IPS DF 6.9 (cell line): ENCODE results near the gene MDGA2.
A peak's percentile ranks its signal among the peaks of the same experiment; 100 is the strongest.

ENCODE experiments used
- DNase-seq: peaks from one replicate; pipeline ENCODE4 v3.0.0-alpha.2; 2013; ENCODE audit warnings: low read depth, low spot score
- H3K27ac ChIP-seq: one replicate; pipeline ENCODE4 v1.5.1; 2013; ENCODE audit warnings: low read length, control low read depth
- H3K27me3 ChIP-seq: 2 replicates; pipeline ENCODE4 v1.6.1; 2013; ENCODE audit warnings: mild to moderate bottlenecking, low read length; ENCODE audit not compliant: control insufficient read depth, insufficient read depth
- H3K36me3 ChIP-seq: 2 replicates; pipeline ENCODE4 v1.6.1; 2013; ENCODE audit warnings: low read length; ENCODE audit not compliant: control insufficient read depth, insufficient read depth
- H3K4me1 ChIP-seq: 2 replicates; pipeline ENCODE4 v1.6.1; 2013; ENCODE audit warnings: low read length; ENCODE audit not compliant: control insufficient read depth, insufficient read depth
- H3K4me3 ChIP-seq: 2 replicates; pipeline ENCODE4 v1.5.1; 2013; ENCODE audit warnings: mild to moderate bottlenecking, low read length
- H3K9me3 ChIP-seq: 2 replicates; pipeline ENCODE4 v1.6.1; 2013; ENCODE audit warnings: low read length, inconsistent platforms; ENCODE audit not compliant: control insufficient read depth, insufficient read depth
- WGBS: extraction: QIAGEN DNeasy Blood & Tissue Kit; methylation state at CpG from one replicate; pipeline ENCODE4 v1.1.7; 2013; ENCODE audit warnings: mixed read lengths, missing lambda C conversion rate; ENCODE audit not compliant: insufficient read length, insufficient coverage; 5-methylcytosine and 5-hydroxymethylcytosine counted together

MDGA2 gene

DNA sequence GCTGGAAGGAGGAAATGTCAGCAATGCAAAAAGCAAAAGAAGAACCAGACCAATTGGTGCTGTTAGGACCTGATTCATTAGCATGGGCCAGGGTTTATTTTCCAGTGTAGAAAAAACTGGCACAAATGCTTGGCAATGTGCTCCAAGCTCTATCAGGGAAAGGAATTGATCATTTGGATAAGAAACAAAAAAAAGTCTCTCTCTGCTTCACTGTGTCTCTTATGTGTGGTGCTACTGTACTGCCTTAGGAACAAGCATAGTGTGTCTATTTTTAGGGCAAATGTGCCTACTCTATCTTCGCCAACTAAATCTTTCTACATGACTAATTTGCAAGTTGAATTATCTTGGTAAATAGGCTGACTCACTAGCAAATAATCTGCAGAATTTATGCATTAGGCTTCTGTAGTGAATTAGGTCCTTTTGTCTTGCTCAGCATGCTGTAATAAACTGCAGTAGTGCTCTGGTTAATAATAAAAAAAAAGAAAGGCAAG lies 236.7 kb downstream of the MDGA2 start:
- Histone ChIP-seq H3K36me3 (no peaks in the 10 kb centered on the region), H3K27me3 (no peaks in the 10 kb centered on the region), H3K4me1 (peaks cover 7% of the 10 kb centered on the region; the same call in 1 of the 2 replicates), H3K4me3 (no peak overlapping the region), H3K27ac (no peak overlapping the region), H3K9me3 (no peaks in the 10 kb centered on the region)
- no CpG with 5 or more reads among the region's 1 CpG for WGBS
- DNase-seq: no peak

DNA sequence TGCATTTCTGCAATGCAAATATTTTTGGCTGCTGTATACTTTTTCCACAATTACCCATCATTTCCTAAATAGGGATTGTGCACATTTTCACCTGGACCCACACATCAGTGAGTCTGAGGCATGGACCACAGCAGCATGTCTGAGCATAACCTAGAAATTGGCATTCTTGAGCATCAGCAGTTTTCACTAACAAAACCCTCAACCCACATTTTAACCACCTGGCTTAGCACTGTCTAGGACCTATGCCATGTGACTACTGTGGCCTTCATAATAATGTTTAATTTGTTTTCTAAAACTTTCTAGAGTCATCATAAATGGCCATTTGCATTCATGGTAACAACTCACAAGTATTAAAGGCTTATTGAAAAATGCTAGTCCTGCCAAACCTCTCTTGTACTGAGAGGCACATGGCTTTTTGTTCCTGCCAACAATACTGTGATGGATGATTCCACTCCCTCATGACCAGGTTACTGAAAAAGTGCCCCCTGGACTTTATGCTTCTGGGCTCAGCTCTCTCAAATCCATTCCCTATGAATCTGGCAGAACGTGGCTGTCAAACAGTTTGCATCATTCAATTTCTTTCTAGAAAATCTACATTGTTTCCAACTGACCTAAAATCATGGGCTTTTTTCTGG lies 240.0 kb downstream of the MDGA2 start:
- no peak overlapping the region for H3K4me3 ChIP-seq
- DNase-seq: no peak
- no CpG with 5 or more reads among the region's 1 CpG for WGBS
- H3K27ac ChIP-seq: no peak overlapping the region
- H3K4me1 ChIP-seq: peaks cover 7% of the 10 kb centered on the region; the same call in 1 of the 2 replicates
- H3K27me3 ChIP-seq: no peaks in the 10 kb centered on the region
- H3K9me3 ChIP-seq: no peaks in the 10 kb centered on the region
- H3K36me3 ChIP-seq: no peaks in the 10 kb centered on the region

- no CpG with 5 or more reads among the region's 2 CpGs for WGBS
- H3K4me3 ChIP-seq: no peak overlapping the region
- H3K36me3 ChIP-seq: no peaks in the 10 kb centered on the region
- no peaks in the 10 kb centered on the region for H3K9me3 ChIP-seq
- no peak for DNase-seq
- no peaks in the 10 kb centered on the region for H3K4me1 ChIP-seq
- H3K27ac ChIP-seq: no peak overlapping the region
- no peaks in the 10 kb centered on the region for H3K27me3 ChIP-seq
Observed at GRCh38 chr14:47427629-47428028, 247.8 kb downstream of the MDGA2 start.

- Histone ChIP-seq H3K9me3 (no peaks in the 10 kb centered on the region), H3K4me1 (no peaks in the 10 kb centered on the region), H3K36me3 (no peaks in the 10 kb centered on the region), H3K27ac (no peak overlapping the region), H3K27me3 (no peaks in the 10 kb centered on the region), H3K4me3 (no peak overlapping the region)
- WGBS: no CpG with 5 or more reads among the region's 4 CpGs
- no peak for DNase-seq
Observed at GRCh38 chr14:47425302-47425701, 250.1 kb downstream of the MDGA2 start.

- Histone ChIP-seq H3K4me3 (no peak overlapping the region), H3K4me1 (no peaks in the 10 kb centered on the region), H3K27me3 (no peaks in the 10 kb centered on the region), H3K36me3 (no peaks in the 10 kb centered on the region), H3K27ac (no peak overlapping the region), H3K9me3 (no peaks in the 10 kb centered on the region)
- DNase-seq: no peak
- WGBS: no CpG with 5 or more reads among the region's 1 CpG
Observed at GRCh38 chr14:47422191-47422590, 253.2 kb downstream of the MDGA2 start.

- Histone ChIP-seq H3K27me3 (no peaks in the 10 kb centered on the region), H3K36me3 (no peaks in the 10 kb centered on the region), H3K4me1 (no peaks in the 10 kb centered on the region), H3K27ac (no peak overlapping the region), H3K9me3 (no peaks in the 10 kb centered on the region), H3K4me3 (no peak overlapping the region)
- no peak for DNase-seq
- no CpG with 5 or more reads among the region's 5 CpGs for WGBS
Observed at GRCh38 chr14:47411523-47411922, 263.9 kb downstream of the MDGA2 start.

GRCh38 chr14:47392326-47392725 lies 283.1 kb downstream of the MDGA2 start:
- Histone ChIP-seq H3K27ac (no peak overlapping the region), H3K36me3 (no peaks in the 10 kb centered on the region), H3K27me3 (no peaks in the 10 kb centered on the region), H3K9me3 (no peaks in the 10 kb centered on the region), H3K4me1 (no peaks in the 10 kb centered on the region), H3K4me3 (no peak overlapping the region)
- DNase-seq: no peak
- no CpG with 5 or more reads among the region's 1 CpG for WGBS

DNA sequence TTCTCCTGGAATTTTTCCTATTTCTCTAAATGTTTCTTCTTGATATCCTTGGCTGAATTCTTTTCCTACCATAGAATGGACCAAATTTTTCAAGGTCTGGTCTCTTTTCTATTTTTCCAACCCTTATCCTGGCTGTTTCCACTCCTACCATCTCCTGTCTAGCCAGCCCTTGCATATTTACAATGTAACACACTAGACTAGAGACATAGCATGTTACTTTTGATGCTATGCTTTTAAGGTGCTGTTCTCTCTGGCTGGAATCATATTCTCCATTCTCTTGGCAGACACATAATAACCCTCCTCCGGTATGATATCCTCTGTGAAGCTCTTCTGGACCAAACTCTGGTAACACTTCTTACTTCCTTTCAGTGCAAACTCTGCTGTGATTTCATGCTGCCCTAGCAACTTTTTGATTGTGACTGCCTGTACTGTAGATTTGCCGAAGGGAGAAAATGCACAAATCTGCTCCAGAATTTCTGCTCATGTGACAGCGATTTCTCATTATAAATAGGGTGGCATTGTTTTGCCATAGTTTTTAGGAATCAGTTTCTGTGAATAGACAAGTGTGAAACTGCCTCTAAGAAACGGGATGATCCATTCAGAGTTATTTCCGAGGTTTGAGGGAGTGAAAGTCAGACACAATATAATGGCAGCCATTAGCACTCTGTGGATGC lies 284.4 kb downstream of the MDGA2 start:
- WGBS: no CpG with 5 or more reads among the region's 5 CpGs
- H3K4me3 ChIP-seq: no peak overlapping the region
- no peak overlapping the region for H3K27ac ChIP-seq
- H3K36me3 ChIP-seq: no peaks in the 10 kb centered on the region
- DNase-seq: no peak
- H3K9me3 ChIP-seq: no peaks in the 10 kb centered on the region
- H3K27me3 ChIP-seq: no peaks in the 10 kb centered on the region
- H3K4me1 ChIP-seq: no peaks in the 10 kb centered on the region

DNA sequence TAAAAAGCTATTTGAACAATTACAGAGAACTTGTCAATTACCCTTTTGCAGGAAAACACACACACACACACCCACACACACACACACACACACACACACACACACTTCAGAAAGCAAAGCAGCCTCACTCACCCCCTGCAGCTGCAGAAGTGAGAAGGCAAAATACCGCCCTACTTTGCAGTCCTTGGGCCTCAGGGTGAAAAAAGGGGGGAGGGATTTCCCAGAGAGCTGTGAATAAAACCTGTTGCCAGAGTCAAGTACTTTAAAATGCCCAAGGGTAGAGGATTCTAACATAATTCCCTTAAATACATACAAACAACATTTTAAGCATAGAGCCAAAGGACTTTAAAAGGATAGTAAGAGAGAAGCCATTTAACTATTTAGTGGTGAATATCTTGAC lies 285.9 kb downstream of the MDGA2 start:
- DNase-seq: peak; percentile 18
- no peak overlapping the region for H3K4me3 ChIP-seq
- WGBS: no CpG with 5 or more reads among the region's 1 CpG
- no peak overlapping the region for H3K27ac ChIP-seq
- H3K27me3 ChIP-seq: no peaks in the 10 kb centered on the region
- H3K36me3 ChIP-seq: no peaks in the 10 kb centered on the region
- H3K9me3 ChIP-seq: no peaks in the 10 kb centered on the region
- no peaks in the 10 kb centered on the region for H3K4me1 ChIP-seq

DNA sequence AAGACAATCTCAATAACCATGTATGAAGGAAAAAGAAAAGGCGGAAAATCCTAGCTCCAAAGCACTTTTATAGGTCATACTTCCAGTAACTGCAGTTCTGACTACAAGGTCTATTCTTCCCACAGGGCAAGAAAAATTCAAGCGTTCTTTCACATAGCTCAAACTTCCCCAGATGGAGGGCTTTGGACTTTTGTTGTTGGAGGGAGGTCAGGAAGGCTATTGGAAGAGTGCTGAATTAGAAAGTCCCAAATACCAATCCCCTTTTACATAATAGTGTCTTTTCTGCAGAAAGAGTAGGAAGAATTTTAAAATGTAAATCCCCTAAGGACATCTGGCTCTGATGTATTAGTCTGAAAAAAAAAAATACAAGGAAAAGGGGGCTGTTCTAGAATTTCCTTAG lies 309.4 kb downstream of the MDGA2 start:
- Histone ChIP-seq H3K4me3 (no peak overlapping the region), H3K9me3 (no peaks in the 10 kb centered on the region), H3K27me3 (no peaks in the 10 kb centered on the region), H3K4me1 (no peaks in the 10 kb centered on the region; the same call in 1 of the 2 replicates), H3K36me3 (no peaks in the 10 kb centered on the region), H3K27ac (no peak overlapping the region)
- DNase-seq: no peak
- WGBS: no CpG with 5 or more reads among the region's 2 CpGs

DNA sequence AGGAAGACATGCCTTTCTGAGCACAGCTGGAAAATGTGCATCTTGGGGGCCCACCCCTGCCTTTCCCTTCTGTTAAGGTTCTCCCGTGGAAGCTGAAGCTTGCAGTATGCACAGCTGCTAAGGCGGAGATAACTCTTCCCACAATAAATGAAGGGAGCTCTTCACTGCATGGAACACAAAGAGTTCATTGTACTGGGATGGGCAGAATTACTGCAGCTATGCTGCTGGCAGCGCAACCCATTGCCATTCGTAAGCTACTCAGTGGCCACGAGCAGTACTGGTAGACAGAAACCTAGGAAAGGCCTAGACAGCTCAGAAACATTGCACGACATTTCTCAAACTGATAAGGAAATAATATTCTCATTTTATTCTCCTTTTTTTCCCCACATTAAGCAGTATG lies 310.2 kb downstream of the MDGA2 start:
- H3K4me3 ChIP-seq: no peak overlapping the region
- no peaks in the 10 kb centered on the region; the same call in 1 of the 2 replicates for H3K4me1 ChIP-seq
- H3K36me3 ChIP-seq: no peaks in the 10 kb centered on the region
- no peak overlapping the region for H3K27ac ChIP-seq
- H3K27me3 ChIP-seq: no peaks in the 10 kb centered on the region
- no CpG with 5 or more reads among the region's 6 CpGs for WGBS
- DNase-seq: no peak
- H3K9me3 ChIP-seq: no peaks in the 10 kb centered on the region
